Measurements from ENCODE around the gene FALEC.

GRCh38 chr1:150515328-150516049 is at the start of gene FALEC:
- no peak; a peak in 1 of 4 replicates for TF ChIP-seq SIN3A (conservative IDR thresholded peaks at IDR 0.05 in 1 of 2, IDR thresholded peaks at IDR 0.05 in 1 of 2; ENCODE audit: low read depth in 1 of 2, low read length in 2 of 2)
- TF ChIP-seq POLR2A (IDR thresholded peaks at IDR 0.05; ENCODE audit: control extremely low read depth in 1 of 2, low read depth in 2 of 2, low read length in 2 of 2): peak in 1 of 2 experiments; percentile 30; a peak in 2 of 3 replicates
- TF ChIP-seq CTCF (IDR thresholded peaks at IDR 0.05; ENCODE audit: control extremely low read depth in 1 of 3, insufficient read depth in 1 of 3, low read depth in 1 of 3, low read length in 3 of 3): no peak
- no peak for TF ChIP-seq EP300 (IDR thresholded peaks at IDR 0.05; ENCODE audit: borderline replicate concordance in 1 of 2, low read depth in 2 of 2, low read length in 2 of 2)
- TF ChIP-seq SP4 (IDR thresholded peaks at IDR 0.05; ENCODE audit: low read length): peak; percentile 70; the same call in 1 of the 2 replicates
- TF ChIP-seq POLR2AphosphoS5 (IDR thresholded peaks at IDR 0.05; ENCODE audit: low read depth, low read length): 0 out of 2 replicates have a peak, but pooled peaks have one; percentile 22
- TF ChIP-seq EZH2 (IDR thresholded peaks at IDR 0.05; ENCODE audit: low read depth, low read length, severe bottlenecking): no peak
- TF ChIP-seq SIX5 (IDR thresholded peaks at IDR 0.05; ENCODE audit: low read depth, low read length): no peak
- no peak for TF ChIP-seq HDAC6 (IDR thresholded peaks at IDR 0.05; ENCODE audit: low read depth, low read length)
- TF ChIP-seq GABPA (IDR thresholded peaks at IDR 0.05; ENCODE audit: borderline replicate concordance, insufficient read depth, low read length): no peak
- no peak for TF ChIP-seq SIRT6 (IDR thresholded peaks at IDR 0.05; ENCODE audit: low read length)
- peak; percentile 75; the same call in 1 of the 2 replicates for TF ChIP-seq SP1 (IDR thresholded peaks at IDR 0.05; ENCODE audit: low read depth, low read length)
- TF ChIP-seq JUN (IDR thresholded peaks at IDR 0.05; ENCODE audit: low read depth, low read length): no peak
